D721Med (cell line): ENCODE data around the gene PTH2R.
"Not testable (repeated sequence)": the region's sequence is repeated elsewhere in the genome, so short reads cannot be mapped to it uniquely, and the experiment has no call there.

Source experiments
- DNase-seq: peaks from one replicate; pipeline ENCODE4 v3.0.0; 2011; ENCODE audit warnings: low spot score; ENCODE audit not compliant: insufficient read length
- FAIRE-seq: peaks from 2 replicates; lab custom pipeline; 2011; peaks lifted over from hg19 to GRCh38; lab: Jason Lieb, UNC
- TF ChIP-seq, protein P1 (sequence below): IDR thresholded peaks from 2 replicates; pipeline ENCODE4 v1.5.1; 2012; ENCODE audit warnings: mild to moderate bottlenecking, control low read depth; ENCODE audit not compliant: insufficient read depth; ENCODE audit errors: missing control alignments

PTH2R gene

DNA sequence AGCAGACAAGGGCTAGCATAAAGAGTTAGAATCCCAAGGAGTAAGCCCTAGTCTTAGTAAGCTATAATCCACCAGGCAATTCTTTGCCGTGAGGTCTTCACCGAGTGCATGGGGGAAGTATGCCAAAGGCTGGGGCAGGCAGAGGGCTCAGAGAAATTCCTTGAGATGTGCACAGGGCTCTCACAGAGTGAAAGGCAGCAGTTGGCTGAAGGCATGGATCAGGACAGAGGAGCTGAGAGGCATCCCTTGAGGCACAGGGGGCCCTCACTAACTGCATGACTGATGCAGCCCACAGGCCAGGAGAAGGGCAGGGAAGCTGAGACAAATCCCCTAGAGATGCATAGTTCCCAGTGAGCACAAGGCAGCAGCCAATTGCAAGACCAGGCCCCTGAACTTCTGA lies 34.1 kb downstream of the PTH2R start:
- DNase-seq = no peak
- no peak for FAIRE-seq
- TF ChIP-seq, protein P1, sequence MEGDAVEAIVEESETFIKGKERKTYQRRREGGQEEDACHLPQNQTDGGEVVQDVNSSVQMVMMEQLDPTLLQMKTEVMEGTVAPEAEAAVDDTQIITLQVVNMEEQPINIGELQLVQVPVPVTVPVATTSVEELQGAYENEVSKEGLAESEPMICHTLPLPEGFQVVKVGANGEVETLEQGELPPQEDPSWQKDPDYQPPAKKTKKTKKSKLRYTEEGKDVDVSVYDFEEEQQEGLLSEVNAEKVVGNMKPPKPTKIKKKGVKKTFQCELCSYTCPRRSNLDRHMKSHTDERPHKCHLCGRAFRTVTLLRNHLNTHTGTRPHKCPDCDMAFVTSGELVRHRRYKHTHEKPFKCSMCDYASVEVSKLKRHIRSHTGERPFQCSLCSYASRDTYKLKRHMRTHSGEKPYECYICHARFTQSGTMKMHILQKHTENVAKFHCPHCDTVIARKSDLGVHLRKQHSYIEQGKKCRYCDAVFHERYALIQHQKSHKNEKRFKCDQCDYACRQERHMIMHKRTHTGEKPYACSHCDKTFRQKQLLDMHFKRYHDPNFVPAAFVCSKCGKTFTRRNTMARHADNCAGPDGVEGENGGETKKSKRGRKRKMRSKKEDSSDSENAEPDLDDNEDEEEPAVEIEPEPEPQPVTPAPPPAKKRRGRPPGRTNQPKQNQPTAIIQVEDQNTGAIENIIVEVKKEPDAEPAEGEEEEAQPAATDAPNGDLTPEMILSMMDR = no peak

DNA sequence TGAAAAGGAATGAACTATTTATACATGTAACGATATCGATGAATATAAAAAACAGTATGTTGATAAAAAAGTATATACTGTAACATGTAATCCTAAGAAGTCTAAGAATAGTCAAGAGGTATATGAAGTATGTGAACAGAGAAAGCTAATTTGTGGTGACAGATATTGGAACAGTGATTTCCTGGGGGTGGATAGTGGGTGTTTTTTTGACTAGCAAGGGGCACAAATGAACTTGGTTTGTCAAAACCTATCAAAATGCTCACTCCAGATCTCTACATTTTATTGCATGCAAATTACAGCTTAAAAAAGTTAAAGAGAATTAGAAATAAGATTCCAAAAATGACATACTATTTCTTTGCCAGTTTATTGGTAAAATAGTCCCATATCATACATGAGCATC lies 35.4 kb downstream of the PTH2R start:
- TF ChIP-seq, protein P1 = no peak
- DNase-seq = no peak
- no peak for FAIRE-seq

DNA sequence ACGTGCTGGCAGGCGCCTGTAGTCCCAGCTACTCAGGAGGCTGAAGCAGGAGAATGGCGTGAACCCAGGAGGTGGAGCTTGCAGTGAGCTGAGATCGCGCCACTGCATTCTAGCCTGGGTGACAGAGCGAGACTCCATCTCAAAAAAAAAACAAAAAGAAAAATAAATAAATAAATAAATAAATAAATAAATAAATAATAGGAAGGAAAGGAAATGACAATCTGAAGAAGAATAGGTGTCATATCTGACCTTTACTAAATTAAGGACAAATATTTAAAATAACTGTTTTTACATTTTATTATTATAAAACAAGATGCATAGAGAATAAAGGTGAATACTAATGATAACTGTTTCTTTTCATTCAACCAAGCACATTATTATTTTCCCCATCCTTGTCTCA lies 40.9 kb downstream of the PTH2R start:
- FAIRE-seq = not testable (repeated sequence)

DNA sequence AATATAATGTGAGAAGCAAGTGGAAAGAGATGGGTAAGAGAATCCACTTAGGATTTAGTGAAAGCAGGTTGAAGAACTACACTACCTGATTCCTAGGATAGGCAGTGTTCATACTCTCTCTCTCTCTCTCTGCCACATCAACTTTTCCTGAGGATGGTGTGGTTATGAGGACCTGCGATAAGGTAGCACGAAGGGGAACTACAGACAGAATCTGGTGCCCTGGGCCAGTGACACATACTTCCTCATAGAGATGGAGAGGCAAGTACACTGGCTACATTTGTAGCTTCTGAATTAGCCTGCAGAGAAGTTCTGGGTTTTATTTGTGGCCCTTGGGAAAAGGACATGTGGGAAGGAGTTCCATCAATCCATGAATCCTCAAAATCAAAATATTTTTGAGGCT lies 44.5 kb downstream of the PTH2R start:
- TF ChIP-seq, protein P1 = no peak
- no peak for DNase-seq
- no peak for FAIRE-seq

More for the DNA sequence above, 40.9 kb downstream of the PTH2R start:
- DNase-seq = not testable (repeated sequence)

DNA sequence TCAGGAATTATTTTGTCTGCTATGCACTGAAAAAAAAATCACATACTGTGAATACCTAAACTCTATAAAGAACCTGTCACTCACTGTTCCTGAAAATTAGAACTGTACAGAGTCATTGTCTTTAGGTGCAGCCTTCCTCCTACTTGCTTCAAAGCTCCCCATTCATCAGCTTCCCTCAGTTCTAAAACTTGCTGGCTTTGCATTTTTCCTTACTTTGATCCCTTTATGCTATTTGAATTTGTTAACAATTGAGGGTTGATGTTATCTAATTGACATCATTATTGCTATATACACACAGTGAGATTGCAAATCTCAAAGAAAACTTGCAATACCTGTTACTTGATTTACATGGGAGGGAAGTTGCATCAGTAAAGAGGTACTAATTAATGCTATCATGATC lies 48.3 kb downstream of the PTH2R start:
- FAIRE-seq (no peak), DNase-seq (no peak)
- TF ChIP-seq, protein P1 = no peak

DNA sequence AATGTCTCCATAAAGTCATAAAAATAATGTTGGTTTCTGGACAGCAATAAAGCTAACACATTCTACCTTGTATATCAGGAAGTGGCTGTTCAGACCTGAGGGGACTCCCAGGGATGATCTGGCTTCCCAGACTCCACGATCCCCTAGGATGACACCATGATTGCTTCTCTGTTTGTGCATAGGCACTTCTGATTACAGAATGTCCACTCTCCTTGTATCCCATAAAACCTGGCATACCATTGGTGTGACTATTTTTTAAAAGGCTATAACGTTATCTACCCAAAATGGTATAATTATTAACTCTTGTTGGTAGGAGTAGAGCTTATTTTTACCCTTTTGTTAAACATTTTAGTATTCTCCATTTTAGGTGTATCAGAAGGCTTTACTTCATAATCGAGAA lies 57.1 kb downstream of the PTH2R start:
- FAIRE-seq (no peak), DNase-seq (no peak)
- TF ChIP-seq, protein P1 = no peak

DNA sequence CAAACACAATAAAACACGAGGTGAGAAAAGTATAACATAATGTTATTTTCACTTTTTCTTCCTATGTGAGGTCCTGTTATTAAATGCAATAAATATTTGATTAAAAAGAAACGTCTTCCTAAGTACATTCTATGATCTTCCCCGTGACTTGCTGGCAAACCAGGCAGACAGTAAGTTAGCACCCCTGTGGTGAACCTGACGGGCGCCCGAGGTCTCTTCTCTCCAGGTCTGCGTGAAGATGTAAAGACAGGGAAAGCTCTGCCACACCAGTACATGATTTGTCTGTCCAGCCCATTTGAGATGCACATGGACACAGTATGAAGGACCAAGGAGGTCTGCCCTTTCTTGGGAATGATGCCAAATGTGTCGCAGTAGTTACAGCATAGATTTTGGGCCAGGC lies 57.6 kb downstream of the PTH2R start:
- TF ChIP-seq, protein P1 = no peak
- FAIRE-seq (no peak), DNase-seq (no peak)

DNA sequence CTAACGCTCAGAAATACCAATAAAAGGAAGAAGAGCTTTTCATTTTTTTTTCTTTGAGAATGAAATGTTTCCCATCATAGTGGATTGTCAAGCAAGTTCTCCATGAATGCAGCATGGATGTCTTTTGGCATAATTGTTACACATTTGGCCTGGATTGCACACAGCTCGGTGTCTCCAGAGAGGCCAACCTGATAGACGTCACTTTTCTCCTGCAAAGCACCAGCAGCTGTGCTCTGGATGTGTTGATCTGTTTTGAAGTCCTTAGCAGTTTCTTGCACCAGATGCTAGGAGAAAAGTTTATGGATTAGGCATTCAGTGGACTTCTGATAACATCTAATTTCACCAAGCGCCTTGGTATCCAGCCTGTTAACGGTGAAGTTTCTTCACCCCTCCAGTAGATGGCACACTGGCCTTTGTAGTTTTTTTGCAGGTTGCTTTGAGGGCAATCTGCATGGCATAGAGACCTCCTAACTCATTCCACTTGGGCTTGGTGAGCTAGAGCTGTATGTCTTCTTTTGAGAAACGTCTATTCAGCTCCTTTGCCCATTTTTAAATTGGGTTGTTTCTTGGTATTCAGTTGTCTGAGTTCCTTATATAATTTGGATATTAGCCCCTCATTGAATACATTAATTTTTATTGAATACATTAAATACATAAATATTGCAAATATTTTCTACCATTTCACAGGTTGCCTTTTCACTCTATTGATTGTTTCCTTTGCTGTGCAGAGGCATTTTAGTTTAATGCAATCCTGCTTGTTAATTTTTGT lies 59.7 kb downstream of the PTH2R start:
- FAIRE-seq (peak; percentile 84), DNase-seq (peak; percentile 15)
- TF ChIP-seq, protein P1 = peak; percentile 81
